Measurements from ENCODE around the gene GNG12.

- TF ChIP-seq CTCF (conservative IDR thresholded peaks at IDR 0.05) (no peak), ZFX (IDR thresholded peaks at IDR 0.05) (no peak)
Measured at GRCh38 chr1:67735206-67735605, 98.1 kb downstream of the GNG12 start.

Data from C4-2B (cell line).